ENCODE results near the gene TSPAN3. TPM values are rescaled to one million over a fixed set of nuclear protein-coding genes. Genes with fewer than 3 reads are reported as not detected.

The TSPAN3 gene
- total RNA-seq, 4 donors from 2014 or later: 330 to 637 (median 593) TPM

- Histone ChIP-seq H3K36me3 (no peaks in the 10 kb centered on the region), H3K9me3 (no peaks in the 10 kb centered on the region), H3K27me3 (no peaks in the 10 kb centered on the region), H3K27ac (no peak overlapping the region), H3K4me3 (replicated peaks in 1 of 3) (no peak overlapping the region), H3K4me1 (no peaks in the 10 kb centered on the region)
- TF ChIP-seq CTCF (IDR thresholded peaks at IDR 0.05): no peak
- TF ChIP-seq POLR2A (IDR thresholded peaks at IDR 0.05): no peak
- DNase-seq: no peak
- intact Hi-C loops (cut with DNase I): no loop called here
- 89 to 97% methylated on average over 8 of the region's 8 CpGs for WGBS, 2 donors
Measured at GRCh38 chr15:76994001-76994400, 76.9 kb downstream of the TSPAN3 start.

DNA sequence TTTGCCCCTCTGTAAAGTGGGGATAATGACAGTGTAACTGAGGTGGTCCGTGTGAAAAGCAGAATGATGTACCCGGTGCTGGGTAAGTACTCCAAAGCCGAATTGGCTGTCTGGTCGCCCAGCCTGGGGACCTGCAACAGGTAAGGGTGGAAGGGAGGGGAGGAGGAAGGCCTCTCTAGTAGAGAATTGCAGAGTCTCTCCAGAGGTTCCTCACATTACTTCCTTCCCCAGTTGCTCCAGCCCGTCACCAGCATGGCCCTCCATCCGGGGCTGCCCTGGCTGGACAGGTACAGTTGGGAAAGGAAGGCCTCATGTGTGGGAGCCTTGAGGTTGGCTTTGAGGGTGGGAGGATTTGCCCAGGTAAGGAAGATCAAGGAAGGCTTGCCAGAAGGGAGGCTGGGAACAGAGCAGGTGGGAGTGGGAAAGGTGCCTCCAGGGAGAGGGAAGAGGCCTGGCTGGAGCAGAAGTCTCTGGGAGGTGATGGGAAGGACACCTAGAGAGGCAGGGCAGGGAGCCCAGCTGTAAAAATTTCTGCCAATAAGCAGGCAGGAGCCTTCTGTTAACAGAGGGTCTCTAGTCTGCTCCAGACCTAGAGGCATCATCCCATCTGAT is 77.7 kb downstream of the TSPAN3 start:
- Histone ChIP-seq H3K4me1 (no peaks in the 10 kb centered on the region), H3K4me3 (replicated peaks in 1 of 3) (no peak overlapping the region), H3K27me3 (no peaks in the 10 kb centered on the region), H3K9me3 (no peaks in the 10 kb centered on the region), H3K36me3 (no peaks in the 10 kb centered on the region), H3K27ac (no peak overlapping the region)
- TF ChIP-seq CTCF (IDR thresholded peaks at IDR 0.05) (no peak), POLR2A (IDR thresholded peaks at IDR 0.05) (no peak)
- WGBS, 2 donors: 88 to 92% methylated on average over 6 of the region's 6 CpGs
- DNase-seq: no peak
- intact Hi-C loops (cut with DNase I): no loop called here

DNA sequence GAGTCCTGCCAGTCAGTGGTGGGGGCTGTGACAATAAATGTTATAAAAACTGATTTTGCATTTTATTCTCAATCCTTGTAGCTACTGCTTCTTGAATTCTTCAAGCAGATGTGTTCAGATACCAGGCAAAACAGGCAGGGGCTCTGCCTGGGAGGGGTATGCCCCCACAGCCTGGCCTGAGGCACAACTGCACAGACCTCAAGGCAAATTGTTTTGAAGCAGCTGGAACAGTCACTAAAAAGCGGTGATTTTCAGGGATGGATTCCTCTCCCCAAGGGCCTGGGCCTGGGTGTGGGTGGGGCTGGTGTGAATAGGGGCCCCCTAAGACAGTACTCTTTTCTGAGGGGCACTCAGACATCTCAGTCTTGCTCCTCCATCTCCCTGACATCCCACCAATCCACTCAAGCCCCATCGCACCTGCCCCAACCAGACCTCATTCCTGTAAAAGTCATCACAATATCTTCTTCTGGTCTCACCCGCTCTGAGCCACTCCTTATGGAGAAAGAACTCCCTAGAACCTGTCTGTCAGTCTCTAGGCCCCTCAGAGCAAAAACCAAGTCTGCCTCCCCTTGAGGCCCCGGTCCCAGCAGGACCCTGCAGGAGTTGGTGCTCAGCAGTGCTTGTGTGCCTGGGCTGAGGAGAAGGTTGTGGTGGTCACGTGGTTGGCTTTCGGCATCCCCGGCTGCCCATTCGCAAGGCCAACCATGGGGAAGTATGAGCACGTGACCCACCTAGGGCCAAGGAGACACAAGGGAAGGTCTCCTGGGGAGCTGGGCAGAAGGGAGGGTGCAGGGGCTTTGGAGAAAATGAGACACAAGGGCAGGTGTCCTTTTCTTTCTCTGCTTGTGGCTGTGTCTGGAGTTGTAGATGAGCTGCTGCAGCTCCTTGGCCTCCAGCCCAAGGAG is 78.9 kb downstream of the TSPAN3 start:
- 89 to 94% methylated on average over 9 of the region's 9 CpGs for WGBS, 2 donors
- no peaks in the 10 kb centered on the region for H3K4me1 ChIP-seq
- no peak for DNase-seq
- no peaks in the 10 kb centered on the region for H3K27me3 ChIP-seq
- H3K4me3 ChIP-seq (replicated peaks in 1 of 3): no peak overlapping the region
- no peak overlapping the region for H3K27ac ChIP-seq
- intact Hi-C loops (cut with DNase I): no loop called here
- TF ChIP-seq POLR2A (IDR thresholded peaks at IDR 0.05) (no peak), CTCF (IDR thresholded peaks at IDR 0.05) (no peak)
- no peaks in the 10 kb centered on the region for H3K36me3 ChIP-seq
- no peaks in the 10 kb centered on the region for H3K9me3 ChIP-seq

Other genes with a start within 250 kb of the TSPAN3 start
- 10 to 100 TPM; 45.2 to 90.8 (median 63.6) TPM for gene SCAPER, start 165.8 kb downstream of the TSPAN3 start, total RNA-seq
- 10 to 100 TPM; 44.8 to 64.8 (median 53.4) TPM for gene RCN2, start 139.4 kb downstream of the TSPAN3 start, total RNA-seq
- 1 to 10 TPM; 1.4 to 6.9 (median 3.7) TPM for gene PSTPIP1, start 76.0 kb downstream of the TSPAN3 start, total RNA-seq